ENCODE data around the gene FAM107B. TPM values are rescaled to one million over a fixed set of nuclear protein-coding genes. Genes with fewer than 3 reads are reported as not detected.

FAM107B gene
- total and polyA plus RNA-seq, 2 of the 4 experiments (the other 2 are of a cell fraction), result 26.4 to 27.1 TPM

DNA sequence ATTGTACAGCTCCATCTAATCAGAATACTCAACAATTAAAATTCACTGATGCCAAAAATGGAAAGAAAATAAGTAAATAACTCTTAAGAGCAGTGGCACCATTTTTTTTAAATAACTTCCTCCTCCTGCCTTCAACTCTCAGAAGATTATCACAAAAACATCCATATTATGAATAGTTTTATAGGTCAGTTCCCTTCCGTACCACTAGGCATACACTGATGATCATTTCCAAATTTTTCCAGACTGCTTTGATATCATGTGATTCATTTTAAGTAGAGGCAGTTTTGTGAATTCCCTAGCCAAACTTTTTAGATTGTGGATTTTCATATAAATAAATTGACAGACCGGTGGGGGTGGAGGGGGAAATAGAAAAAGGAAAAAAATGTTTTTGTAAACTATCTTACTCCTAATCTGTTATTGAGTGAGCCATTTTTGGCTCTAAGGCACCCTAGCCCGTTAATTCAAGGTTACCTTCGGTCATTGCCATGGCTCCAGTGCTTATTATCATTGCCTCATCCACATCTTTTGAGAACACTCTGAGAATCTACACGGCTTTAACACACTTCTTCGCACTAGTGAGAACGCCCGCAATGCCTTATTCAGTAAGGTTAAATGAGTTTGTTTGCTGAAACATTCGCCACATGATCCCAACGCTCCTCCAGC is 1.0 kb downstream of the FAM107B start:
- DNase-seq, result no peak
- no peak overlapping the region for H4K5ac ChIP-seq (ENCODE audit: low read depth, low read length)
- no peak overlapping the region for H2BK15ac ChIP-seq (ENCODE audit: low read depth, low read length)
- H3K56ac ChIP-seq (ENCODE audit: extremely low read depth, insufficient read depth, low read length), result no peak overlapping the region
- H2BK120ac ChIP-seq (ENCODE audit: low read depth, low read length), result no peak overlapping the region
- H2AK9ac ChIP-seq (replicated peaks; ENCODE audit: low read depth, low read length, poor library complexity), result no peak overlapping the region
- no peak overlapping the region for H4K8ac ChIP-seq (ENCODE audit: low read depth in 2 of 2, low read length in 2 of 2)
- no peak for TF ChIP-seq BHLHE40 (IDR thresholded peaks at IDR 0.05; ENCODE audit: low read depth, low read length)
- no peak overlapping the region for H3K14ac ChIP-seq (replicated peaks; ENCODE audit: low read depth, low read length)
- dilution Hi-C loops (cut with HindIII; ENCODE audit: low sequenced_read_pairs, unreplicated experiment), result no loop called here
- H4K20me1 ChIP-seq (ENCODE audit: insufficient read depth, low read length), result no peaks in the 10 kb centered on the region
- no peaks in the 10 kb centered on the region for H3K9me1 ChIP-seq (ENCODE audit: insufficient read depth, low read length)
- no peak overlapping the region for H2AFZ ChIP-seq (replicated peaks; ENCODE audit: low read length, poor library complexity)
- ChIA-PET POLR2A (ENCODE audit: unreplicated experiment) (interaction anchor here (0.6 kb wide), 1 partner anchor 51 kb away, joined by 5 read pairs; no protein-coding TSS in a partner anchor), CTCF (no interaction called here)
- peaks cover 3% of the 10 kb centered on the region for H3K4me1 ChIP-seq (ENCODE audit: control insufficient read depth, insufficient read depth, low read length)
- BruUV-seq (replicated peaks), result no TSS peak
- no peak overlapping the region for H3K27ac ChIP-seq (ENCODE audit: insufficient read depth, low read length)
- no CpG with 5 or more reads among the region's 10 CpGs for WGBS, 2 experiments (ENCODE audit: extremely low coverage in 2 of 2, insufficient read length in 1 of 2)
- ATAC-seq (ENCODE audit: low read depth), result no peak
- H3K27me3 ChIP-seq (ENCODE audit: control insufficient read depth, insufficient read depth, low read length), result no peaks in the 10 kb centered on the region
- no peaks in the 10 kb centered on the region for H3K9me3 ChIP-seq (ENCODE audit: control insufficient read depth, insufficient read depth, low read length)
- H2BK5ac ChIP-seq (ENCODE audit: low read depth, low read length, poor library complexity, severe bottlenecking), result no peak overlapping the region
- in situ Hi-C loops (cut with MboI; ENCODE audit: low sequenced_read_pairs), result no loop called here
- no peak overlapping the region for H3K18ac ChIP-seq (ENCODE audit: low read depth, low read length)
- H2BK20ac ChIP-seq (ENCODE audit: low read depth, low read length), result no peak overlapping the region; the same call in 1 of the 2 replicates
- no peaks in the 10 kb centered on the region for H3K79me1 ChIP-seq (ENCODE audit: low read depth in 1 of 2, low read length in 2 of 2)
- H3K9ac ChIP-seq (ENCODE audit: low read depth, low read length), result no peak overlapping the region
- no peak overlapping the region for H4K91ac ChIP-seq (ENCODE audit: insufficient read depth, low read depth, low read length)
- H3K4me3 ChIP-seq (ENCODE audit: insufficient read depth, low read depth, low read length), result no peak overlapping the region
- intact Hi-C loops (cut with micrococcal nuclease), result no loop called here
- H2AK5ac ChIP-seq (ENCODE audit: low read depth, low read length), result no peak overlapping the region
- no peak overlapping the region for H3K4ac ChIP-seq (ENCODE audit: low read depth, low read length)
- no peaks in the 10 kb centered on the region for H3K36me3 ChIP-seq (ENCODE audit: control insufficient read depth, insufficient read depth, low read length)
- no peak overlapping the region for H3K23ac ChIP-seq (ENCODE audit: low read depth, low read length)
- no peak overlapping the region for H3K4me2 ChIP-seq (ENCODE audit: low read depth, low read length)

All from IMR-90 (cell line).